HepG2 (cell line): ENCODE data around the gene COMMD3. TPM values are rescaled to one million over a fixed set of nuclear protein-coding genes. Genes with fewer than 3 reads are reported as not detected.
A peak's percentile ranks its signal among the peaks of the same experiment; 100 is the strongest.

Experiments
- HDAC1 ChIP-seq: sonication (generic); formaldehyde crosslinking; IDR thresholded peaks from 2 replicates; pipeline ENCODE4 v1.5.1; 2020; ENCODE audit warnings: mild to moderate bottlenecking, missing genetic modification reagents
- MAZ ChIP-seq, 2 experiments: sonication (generic) in 1 of 2; formaldehyde crosslinking in 1 of 2; IDR thresholded peaks; 2 replicates each; pipeline versions ENCODE4 v1.5.0 to v1.6.1; 2012 to 2020; ENCODE audit warnings: low read depth in 2 of 2, mild to moderate bottlenecking in 2 of 2, borderline replicate concordance in 1 of 2, improper control_type of control experiment in 1 of 2, low read length in 1 of 2, missing genetic modification reagents in 1 of 2, moderate library complexity in 1 of 2
- NFIC ChIP-seq: IDR thresholded peaks from 2 replicates; pipeline ENCODE4 v1.6.1; 2012; ENCODE audit warnings: mild to moderate bottlenecking, low read length, inconsistent platforms
- SALL1 ChIP-seq: sonication (generic); formaldehyde crosslinking; IDR thresholded peaks from 2 replicates; pipeline ENCODE4 v1.8.0; 2022; ENCODE audit warnings: mild to moderate bottlenecking, missing genetic modification reagents
- SAP130 ChIP-seq: IDR thresholded peaks from 2 replicates; pipeline ENCODE4 v1.6.1; 2016; ENCODE audit warnings: low read depth
- SMC3 ChIP-seq: IDR thresholded peaks from 2 replicates; pipeline ENCODE4 v1.6.1; 2011; ENCODE audit warnings: low read length, improper control_type of control experiment
- SOX6 ChIP-seq, 2 experiments: fragments of 450-650 bp in 1 of 2; sonication (generic) in 1 of 2; formaldehyde crosslinking in 1 of 2; IDR thresholded peaks; 2 replicates each; pipeline versions ENCODE4 v1.4.0 to v1.6.1; 2017 to 2020; ENCODE audit warnings: antibody characterized with exemption in 1 of 2, mild to moderate bottlenecking in 1 of 2, missing genetic modification reagents in 1 of 2
- ZMAT3 ChIP-seq: sonication (generic); formaldehyde crosslinking; conservative IDR thresholded peaks from 2 replicates; pipeline ENCODE4 v1.7.0; 2021; ENCODE audit warnings: missing genetic modification reagents
- ZNF333 ChIP-seq: sonication (generic); formaldehyde crosslinking; IDR thresholded peaks from 2 replicates; pipeline ENCODE4 v1.4.0; 2020; ENCODE audit warnings: mild to moderate bottlenecking, missing genetic modification reagents, borderline replicate concordance
- polyA plus RNA-seq, 8 experiments: library from polyadenylated mRNA; depleted of rRNA in 3 of 8; stranded (reverse) in 7 of 8; unstranded in 1 of 8; fragments of >200 nt; fragmentation: Illumina TruSeq in 4 of 8; extraction: Trizol in 4 of 8; gene quantifications; 2 replicates each; pipeline versions ENCODE4 v1.2.1 to v1.2.3, GENCODE V29; 2011 to 2016; ENCODE audit warnings: low read depth in 4 of 8, missing spikeins in 1 of 8, mixed read lengths in 1 of 8; ENCODE audit not compliant: insufficient read depth in 1 of 8
- total RNA-seq, 5 experiments: library from RNA; depleted of rRNA; stranded (reverse); fragments of >200 nt; fragmentation: Illumina TruSeq; extraction: Trizol; gene quantifications; 2 replicates each; pipeline ENCODE4 v1.2.3, GENCODE V29; 2016; ENCODE audit warnings: low read depth in 1 of 5
- TF ChIP-seq, protein P1 (sequence below): IDR thresholded peaks from 2 replicates; pipeline ENCODE4 v1.4.0; 2020; ENCODE audit warnings: mild to moderate bottlenecking, missing genetic modification reagents
- TF ChIP-seq, protein P2 (sequence below): sonication (generic); formaldehyde crosslinking; IDR thresholded peaks from 2 replicates; pipeline ENCODE4 v1.5.1; 2020; ENCODE audit warnings: missing genetic modification reagents, mild to moderate bottlenecking, borderline replicate concordance
- TF ChIP-seq, protein P3 (sequence below): sonication (generic); formaldehyde crosslinking; IDR thresholded peaks from one replicate; pipeline ENCODE4 v1.5.1; 2020; ENCODE audit warnings: mild to moderate bottlenecking, missing genetic modification reagents; ENCODE audit errors: not compliant biosample characterization

Gene COMMD3
- total and polyA plus RNA-seq, 2 of the 13 experiments (the other 11 are each of a cell fraction or from before 2014, with no cell fraction given), result 38.7 to 54.4 TPM

DNA sequence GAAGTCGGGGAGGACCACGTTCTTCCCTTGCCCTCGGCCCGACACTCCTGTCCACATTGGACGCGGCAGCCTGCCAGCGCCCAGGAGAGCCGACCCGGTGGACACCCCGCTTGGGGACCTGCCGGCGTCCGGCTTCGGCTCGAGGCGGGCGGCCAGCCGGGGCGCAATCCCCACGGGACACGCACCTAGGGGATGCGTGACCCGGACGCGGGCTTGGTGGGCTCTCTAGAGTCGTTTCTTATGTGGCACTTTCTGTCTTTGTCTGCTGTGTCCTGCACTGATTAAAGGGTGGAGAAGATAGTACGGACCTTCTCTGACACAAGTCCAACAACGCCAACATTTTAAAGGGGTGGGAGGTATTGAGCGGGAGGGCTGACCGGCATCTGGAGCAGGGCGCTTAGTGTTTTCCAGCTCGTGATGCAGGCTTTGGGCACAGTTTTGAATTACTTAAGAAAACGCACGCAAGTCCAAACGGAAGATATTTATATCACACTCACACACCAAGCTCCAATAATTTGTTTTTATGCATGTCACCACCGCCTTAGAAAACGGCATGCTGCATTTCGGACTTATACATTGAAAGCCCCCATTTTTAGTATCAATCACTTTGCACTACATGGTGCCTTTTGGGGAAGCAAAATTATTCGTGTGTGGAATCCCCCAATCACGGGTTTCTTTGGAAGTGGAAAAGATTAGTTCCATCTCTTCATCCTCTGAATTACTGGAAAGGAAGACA is 25.2 kb downstream of the COMMD3 start (continued):
- TF ChIP-seq, protein P1, sequence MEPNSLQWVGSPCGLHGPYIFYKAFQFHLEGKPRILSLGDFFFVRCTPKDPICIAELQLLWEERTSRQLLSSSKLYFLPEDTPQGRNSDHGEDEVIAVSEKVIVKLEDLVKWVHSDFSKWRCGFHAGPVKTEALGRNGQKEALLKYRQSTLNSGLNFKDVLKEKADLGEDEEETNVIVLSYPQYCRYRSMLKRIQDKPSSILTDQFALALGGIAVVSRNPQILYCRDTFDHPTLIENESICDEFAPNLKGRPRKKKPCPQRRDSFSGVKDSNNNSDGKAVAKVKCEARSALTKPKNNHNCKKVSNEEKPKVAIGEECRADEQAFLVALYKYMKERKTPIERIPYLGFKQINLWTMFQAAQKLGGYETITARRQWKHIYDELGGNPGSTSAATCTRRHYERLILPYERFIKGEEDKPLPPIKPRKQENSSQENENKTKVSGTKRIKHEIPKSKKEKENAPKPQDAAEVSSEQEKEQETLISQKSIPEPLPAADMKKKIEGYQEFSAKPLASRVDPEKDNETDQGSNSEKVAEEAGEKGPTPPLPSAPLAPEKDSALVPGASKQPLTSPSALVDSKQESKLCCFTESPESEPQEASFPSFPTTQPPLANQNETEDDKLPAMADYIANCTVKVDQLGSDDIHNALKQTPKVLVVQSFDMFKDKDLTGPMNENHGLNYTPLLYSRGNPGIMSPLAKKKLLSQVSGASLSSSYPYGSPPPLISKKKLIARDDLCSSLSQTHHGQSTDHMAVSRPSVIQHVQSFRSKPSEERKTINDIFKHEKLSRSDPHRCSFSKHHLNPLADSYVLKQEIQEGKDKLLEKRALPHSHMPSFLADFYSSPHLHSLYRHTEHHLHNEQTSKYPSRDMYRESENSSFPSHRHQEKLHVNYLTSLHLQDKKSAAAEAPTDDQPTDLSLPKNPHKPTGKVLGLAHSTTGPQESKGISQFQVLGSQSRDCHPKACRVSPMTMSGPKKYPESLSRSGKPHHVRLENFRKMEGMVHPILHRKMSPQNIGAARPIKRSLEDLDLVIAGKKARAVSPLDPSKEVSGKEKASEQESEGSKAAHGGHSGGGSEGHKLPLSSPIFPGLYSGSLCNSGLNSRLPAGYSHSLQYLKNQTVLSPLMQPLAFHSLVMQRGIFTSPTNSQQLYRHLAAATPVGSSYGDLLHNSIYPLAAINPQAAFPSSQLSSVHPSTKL (CRISPR knock-in tag), result peak; percentile 13; the same call in 1 of the 2 replicates
- TF ChIP-seq ZNF333 (CRISPR knock-in tag), result no peak
- TF ChIP-seq ZMAT3, result 0 out of 2 replicates have a peak, but pooled peaks have one; percentile 16
- 0 out of 2 replicates have a peak, but pooled peaks have one; percentile 11 for TF ChIP-seq MAZ (IDR thresholded peaks at IDR 0.05; ENCODE audit: borderline replicate concordance, low read depth, low read length)
- no peak for TF ChIP-seq MAZ (CRISPR knock-in tag; IDR thresholded peaks at IDR 0.05; ENCODE audit: low read depth)
- no peak for TF ChIP-seq SMC3
- peak; percentile 14; the same call in 1 of the 2 replicates for TF ChIP-seq SALL1 (CRISPR knock-in tag)
- TF ChIP-seq, protein P2, sequence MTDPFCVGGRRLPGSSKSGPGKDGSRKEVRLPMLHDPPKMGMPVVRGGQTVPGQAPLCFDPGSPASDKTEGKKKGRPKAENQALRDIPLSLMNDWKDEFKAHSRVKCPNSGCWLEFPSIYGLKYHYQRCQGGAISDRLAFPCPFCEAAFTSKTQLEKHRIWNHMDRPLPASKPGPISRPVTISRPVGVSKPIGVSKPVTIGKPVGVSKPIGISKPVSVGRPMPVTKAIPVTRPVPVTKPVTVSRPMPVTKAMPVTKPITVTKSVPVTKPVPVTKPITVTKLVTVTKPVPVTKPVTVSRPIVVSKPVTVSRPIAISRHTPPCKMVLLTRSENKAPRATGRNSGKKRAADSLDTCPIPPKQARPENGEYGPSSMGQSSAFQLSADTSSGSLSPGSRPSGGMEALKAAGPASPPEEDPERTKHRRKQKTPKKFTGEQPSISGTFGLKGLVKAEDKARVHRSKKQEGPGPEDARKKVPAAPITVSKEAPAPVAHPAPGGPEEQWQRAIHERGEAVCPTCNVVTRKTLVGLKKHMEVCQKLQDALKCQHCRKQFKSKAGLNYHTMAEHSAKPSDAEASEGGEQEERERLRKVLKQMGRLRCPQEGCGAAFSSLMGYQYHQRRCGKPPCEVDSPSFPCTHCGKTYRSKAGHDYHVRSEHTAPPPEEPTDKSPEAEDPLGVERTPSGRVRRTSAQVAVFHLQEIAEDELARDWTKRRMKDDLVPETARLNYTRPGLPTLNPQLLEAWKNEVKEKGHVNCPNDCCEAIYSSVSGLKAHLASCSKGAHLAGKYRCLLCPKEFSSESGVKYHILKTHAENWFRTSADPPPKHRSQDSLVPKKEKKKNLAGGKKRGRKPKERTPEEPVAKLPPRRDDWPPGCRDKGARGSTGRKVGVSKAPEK (CRISPR knock-in tag), result 0 out of 2 replicates have a peak, but pooled peaks have one; percentile 73
- TF ChIP-seq SAP130, result 0 out of 2 replicates have a peak, but pooled peaks have one; percentile 4
- no peak for TF ChIP-seq NFIC
- TF ChIP-seq SOX6 (IDR thresholded peaks at IDR 0.05), result no peak
- TF ChIP-seq SOX6 (CRISPR knock-in tag; IDR thresholded peaks at IDR 0.05), result peak; percentile 41
- TF ChIP-seq, protein P3, sequence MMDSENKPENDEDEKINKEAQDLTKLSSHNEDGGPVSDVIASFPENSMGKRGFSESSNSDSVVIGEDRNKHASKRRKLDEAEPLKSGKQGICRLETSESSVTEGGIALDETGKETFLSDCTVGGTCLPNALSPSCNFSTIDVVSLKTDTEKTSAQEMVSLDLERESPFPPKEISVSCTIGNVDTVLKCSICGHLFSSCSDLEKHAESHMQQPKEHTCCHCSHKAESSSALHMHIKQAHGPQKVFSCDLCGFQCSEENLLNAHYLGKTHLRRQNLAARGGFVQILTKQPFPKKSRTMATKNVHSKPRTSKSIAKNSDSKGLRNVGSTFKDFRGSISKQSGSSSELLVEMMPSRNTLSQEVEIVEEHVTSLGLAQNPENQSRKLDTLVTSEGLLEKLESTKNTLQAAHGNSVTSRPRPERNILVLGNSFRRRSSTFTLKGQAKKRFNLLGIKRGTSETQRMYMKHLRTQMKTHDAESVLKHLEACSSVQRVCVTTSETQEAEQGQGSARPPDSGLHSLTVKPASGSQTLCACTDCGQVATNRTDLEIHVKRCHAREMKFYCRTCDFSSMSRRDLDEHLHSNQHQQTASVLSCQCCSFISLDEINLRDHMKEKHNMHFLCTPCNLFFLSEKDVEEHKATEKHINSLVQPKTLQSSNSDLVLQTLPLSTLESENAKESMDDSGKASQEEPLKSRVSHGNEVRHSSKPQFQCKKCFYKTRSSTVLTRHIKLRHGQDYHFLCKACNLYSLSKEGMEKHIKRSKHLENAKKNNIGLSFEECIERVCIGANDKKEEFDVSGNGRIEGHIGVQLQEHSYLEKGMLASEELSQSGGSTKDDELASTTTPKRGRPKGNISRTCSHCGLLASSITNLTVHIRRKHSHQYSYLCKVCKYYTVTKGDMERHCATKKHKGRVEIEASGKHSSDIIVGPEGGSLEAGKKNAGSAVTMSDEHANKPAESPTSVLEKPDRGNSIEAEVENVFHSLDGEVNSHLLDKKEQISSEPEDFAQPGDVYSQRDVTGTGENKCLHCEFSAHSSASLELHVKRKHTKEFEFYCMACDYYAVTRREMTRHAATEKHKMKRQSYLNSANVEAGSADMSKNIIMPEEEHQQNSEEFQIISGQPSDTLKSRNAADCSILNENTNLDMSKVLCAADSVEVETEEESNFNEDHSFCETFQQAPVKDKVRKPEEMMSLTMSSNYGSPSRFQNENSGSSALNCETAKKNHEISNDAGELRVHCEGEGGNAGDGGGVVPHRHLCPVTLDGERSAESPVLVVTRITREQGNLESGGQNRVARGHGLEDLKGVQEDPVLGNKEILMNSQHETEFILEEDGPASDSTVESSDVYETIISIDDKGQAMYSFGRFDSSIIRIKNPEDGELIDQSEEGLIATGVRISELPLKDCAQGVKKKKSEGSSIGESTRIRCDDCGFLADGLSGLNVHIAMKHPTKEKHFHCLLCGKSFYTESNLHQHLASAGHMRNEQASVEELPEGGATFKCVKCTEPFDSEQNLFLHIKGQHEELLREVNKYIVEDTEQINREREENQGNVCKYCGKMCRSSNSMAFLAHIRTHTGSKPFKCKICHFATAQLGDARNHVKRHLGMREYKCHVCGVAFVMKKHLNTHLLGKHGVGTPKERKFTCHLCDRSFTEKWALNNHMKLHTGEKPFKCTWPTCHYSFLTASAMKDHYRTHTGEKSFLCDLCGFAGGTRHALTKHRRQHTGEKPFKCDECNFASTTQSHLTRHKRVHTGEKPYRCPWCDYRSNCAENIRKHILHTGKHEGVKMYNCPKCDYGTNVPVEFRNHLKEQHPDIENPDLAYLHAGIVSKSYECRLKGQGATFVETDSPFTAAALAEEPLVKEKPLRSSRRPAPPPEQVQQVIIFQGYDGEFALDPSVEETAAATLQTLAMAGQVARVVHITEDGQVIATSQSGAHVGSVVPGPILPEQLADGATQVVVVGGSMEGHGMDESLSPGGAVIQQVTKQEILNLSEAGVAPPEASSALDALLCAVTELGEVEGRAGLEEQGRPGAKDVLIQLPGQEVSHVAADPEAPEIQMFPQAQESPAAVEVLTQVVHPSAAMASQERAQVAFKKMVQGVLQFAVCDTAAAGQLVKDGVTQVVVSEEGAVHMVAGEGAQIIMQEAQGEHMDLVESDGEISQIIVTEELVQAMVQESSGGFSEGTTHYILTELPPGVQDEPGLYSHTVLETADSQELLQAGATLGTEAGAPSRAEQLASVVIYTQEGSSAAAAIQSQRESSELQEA, result no peak
- peak; percentile 25 for TF ChIP-seq HDAC1 (CRISPR knock-in tag)
